RCC 7860 (cell line): ENCODE results near the gene HDAC4.
"Not testable (repeated sequence)": the region's sequence is repeated elsewhere in the genome, so short reads cannot be mapped to it uniquely, and the experiment has no call there.

Experiments
- DNase-seq: peaks from one replicate; pipeline ENCODE4 v3.0.0-alpha.2; 2015; ENCODE audit warnings: low spot score
- FAIRE-seq: peaks from 2 replicates; lab custom pipeline; 2012; peaks lifted over from hg19 to GRCh38; lab: Jason Lieb, UNC

Gene HDAC4

DNA sequence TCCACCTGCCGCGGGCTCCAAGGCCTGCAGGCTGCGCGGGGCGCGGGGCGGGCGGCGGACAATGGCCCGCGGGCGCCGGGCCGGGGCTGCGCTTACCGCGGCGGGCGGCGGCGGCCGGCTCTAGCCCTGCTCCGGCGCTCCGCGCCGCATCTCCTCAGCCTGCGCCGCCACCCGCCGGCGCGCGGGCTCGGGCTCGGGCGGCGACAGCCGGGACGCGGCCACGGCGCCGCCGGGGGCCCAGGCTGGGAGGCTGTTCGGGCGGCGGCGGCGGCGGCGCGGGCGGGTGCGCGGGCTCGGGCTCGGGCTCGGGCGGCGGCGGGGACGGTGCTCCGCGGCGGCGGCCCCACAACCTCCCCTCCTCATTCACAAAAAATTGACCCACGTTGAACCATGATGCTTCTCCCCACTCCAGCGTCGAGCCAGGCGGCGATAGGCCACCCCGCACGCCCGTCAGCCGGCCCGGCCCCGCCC is at the start of gene HDAC4:
HDAC4 (minus strand) TSS at position 425 of the 471 bp plus-strand sequence. CDS start 48,321 bp downstream, outside the sequence.
- DNase-seq (no peak), FAIRE-seq (no peak)

DNA sequence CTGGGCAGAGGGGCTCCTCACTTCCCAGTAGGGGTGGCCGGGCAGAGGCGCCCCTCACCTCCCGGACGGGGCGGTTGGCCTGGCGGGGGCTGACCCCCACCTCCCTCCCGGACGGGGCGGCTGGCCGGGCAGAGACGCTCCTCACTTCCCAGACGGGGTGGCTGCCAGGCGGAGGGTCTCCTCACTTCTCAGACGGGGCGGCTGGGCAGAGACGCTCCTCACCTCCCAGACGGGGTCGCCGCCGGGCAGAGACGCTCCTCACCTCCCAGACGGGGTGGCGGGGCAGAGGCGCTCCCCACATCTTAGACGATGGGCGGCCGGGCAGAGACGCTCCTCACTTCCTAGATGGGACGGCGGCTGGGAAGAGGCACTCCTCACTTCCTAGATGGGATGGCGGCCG is 48.6 kb upstream of the HDAC4 start:
- not testable (repeated sequence) for DNase-seq, FAIRE-seq

DNA sequence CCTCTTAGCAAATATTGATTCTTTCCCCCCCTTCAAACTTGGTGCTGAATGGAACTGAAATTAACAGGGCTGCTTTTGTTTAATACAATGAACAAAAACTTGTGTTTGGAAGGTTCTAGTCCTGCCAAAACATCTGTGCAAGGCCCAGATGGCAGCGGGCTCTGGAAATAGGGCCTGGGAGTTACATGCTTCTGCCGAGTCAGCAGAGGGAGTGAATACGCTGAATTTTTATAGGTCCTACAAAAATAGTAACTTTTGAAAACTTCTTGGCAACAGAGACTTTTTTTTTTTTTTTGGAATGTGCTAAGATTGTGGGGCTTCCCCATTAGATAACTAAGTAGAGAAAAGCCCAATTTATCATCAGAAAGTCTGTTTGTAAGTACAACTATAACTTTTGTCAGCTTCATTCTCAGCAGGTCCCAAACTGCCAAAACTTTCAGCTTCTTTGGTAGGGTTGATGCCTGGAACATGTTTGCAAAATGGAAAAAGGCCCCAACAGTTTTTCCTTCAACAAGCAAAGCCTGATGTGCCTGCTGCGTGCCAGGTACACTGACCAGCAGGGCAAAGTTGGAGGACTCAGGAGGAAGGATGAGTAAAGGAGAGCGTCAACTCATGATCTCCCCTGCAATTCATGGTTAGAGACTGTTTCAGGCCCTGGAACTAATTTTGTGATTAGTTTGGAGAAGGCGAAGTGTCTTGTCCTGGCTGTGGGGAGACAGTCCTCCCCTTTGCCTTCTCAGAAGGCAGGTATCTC is 45.1 kb upstream of the HDAC4 start:
- no peak for FAIRE-seq

DNA sequence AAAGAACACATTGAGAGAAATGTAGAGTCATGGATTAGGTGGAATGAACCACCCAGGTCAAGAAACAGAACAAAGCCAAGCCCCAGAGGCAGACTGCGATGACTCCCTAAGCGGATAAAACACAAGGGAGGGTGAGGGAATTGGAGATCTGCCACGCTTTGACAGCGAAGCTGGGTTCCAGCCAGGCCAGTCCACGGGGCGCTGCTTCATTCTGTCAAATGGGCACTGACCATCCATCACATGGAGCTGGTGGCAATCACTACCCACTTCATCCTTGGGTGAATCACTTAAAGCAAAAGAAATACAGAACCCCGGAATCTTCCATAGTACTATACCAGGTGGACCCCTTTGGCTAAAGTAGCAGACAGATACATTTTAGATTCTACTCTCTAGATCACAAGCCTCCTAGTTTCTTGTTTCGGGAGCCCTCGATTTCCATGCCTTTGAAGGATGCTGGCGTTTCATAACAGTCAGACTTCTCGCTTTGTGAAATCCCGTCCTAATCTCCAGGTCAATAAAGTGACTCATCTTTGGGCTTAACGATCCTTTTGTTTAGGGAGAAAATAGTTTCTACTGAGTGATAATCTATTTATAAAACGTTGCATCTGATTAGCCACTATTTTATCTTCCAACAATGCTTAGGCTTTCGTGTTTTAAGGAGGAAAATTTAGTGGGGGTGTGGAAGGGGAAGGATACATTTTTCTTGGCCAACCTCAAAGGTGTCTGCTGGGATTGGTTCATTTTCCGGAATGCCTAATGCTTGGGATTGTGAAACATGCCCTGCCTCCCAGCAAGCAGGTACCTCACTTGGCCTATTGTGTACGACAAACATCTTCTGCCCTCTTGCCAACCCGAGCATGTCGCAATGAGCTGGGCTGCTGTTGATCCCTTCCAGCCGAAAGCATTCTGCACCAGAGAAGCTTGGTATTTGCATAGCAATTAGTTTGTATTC is 44.1 kb upstream of the HDAC4 start:
- FAIRE-seq = no peak
- no peak for DNase-seq

More for the DNA sequence above, 45.1 kb upstream of the HDAC4 start:
- DNase-seq = no peak

DNA sequence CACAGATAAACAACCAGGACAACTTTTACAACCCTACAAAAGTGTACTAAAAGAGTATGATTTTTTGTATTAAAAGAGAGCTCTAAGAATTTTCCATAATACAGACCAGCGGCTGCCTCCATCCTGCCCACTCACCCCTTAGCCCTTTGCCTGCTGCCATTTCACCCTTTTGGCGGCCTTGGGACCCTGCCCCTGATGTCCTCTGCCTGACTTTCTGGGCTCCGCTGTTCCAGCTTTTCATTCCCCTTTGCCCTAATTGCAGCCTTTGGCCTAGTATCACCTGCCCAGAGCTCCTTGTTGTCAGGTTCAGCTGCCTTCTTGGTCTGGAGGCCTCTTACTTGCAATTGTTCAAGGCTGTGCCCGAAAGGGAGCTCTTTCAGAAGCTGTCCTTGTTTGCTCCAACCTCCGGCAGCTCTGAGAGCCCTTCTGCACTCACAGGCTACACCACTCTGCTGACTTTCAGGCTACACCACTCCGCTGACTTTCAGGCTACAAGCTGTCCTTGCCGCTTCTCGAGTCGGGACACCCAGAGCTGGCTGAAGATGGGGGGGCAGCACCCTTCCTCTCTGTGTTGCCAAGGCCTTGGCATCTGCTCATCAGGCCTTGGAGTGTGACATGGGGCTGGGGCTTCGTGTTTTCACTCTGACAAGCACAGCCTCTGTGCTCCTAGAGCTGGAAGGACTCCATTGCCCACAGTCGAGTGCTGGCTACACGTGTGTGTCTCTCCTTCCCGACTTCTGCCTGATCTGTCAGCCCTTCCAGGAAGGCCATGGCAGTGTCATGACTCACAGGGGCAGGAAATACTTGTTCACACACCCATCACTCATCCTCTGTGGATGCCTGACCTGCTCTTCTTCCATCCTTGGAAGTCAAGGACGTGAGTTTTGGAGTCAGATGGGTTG is 43.1 kb upstream of the HDAC4 start:
- peak; percentile 30 for DNase-seq
- no peak for FAIRE-seq

DNA sequence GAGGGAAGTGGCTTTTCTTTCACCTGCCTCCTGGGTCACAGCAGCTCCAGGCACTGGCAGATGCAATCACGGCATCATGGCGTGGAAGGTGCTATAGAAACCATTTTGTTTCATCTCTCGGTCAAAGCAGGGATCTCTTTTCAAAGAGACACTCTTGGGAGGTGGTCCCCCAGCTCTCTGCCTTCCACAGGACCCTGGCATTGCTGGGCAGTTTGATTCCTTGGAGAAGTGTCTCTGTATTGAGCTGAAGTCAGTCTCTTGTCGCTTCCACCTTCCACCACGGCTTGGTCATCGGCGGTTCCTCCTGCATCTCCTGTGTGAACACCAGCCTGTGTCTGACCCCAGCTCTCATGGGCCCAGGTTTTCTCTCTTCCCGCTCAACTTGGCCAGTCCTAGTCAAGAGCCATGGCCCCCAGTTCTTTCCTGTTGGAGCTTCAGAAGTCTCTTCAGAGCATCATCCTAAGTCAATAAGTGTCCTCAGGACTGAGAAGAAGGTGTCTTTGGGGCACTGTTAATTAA is 42.3 kb upstream of the HDAC4 start:
- FAIRE-seq = no peak
- no peak for DNase-seq

DNA sequence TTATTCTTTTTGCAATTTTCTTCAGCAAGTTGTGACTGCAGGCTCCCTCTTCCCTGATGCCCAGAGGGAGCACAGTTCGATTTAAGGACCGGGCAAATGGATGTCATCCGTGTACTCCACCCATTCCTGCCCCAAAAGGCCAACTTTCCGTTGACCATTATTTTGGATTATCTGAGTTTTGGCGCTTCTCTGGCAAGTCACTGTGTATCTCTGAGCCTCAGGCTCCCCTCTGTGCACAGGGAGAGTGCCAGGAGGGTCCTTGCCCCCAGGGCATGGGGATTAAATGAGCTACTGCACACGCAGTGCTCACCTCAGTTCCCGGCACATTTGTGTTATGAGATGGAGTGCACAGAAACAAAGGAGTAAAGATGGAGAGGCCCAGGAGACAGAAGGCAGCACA is 41.4 kb upstream of the HDAC4 start:
- no peak for DNase-seq
- no peak for FAIRE-seq

DNA sequence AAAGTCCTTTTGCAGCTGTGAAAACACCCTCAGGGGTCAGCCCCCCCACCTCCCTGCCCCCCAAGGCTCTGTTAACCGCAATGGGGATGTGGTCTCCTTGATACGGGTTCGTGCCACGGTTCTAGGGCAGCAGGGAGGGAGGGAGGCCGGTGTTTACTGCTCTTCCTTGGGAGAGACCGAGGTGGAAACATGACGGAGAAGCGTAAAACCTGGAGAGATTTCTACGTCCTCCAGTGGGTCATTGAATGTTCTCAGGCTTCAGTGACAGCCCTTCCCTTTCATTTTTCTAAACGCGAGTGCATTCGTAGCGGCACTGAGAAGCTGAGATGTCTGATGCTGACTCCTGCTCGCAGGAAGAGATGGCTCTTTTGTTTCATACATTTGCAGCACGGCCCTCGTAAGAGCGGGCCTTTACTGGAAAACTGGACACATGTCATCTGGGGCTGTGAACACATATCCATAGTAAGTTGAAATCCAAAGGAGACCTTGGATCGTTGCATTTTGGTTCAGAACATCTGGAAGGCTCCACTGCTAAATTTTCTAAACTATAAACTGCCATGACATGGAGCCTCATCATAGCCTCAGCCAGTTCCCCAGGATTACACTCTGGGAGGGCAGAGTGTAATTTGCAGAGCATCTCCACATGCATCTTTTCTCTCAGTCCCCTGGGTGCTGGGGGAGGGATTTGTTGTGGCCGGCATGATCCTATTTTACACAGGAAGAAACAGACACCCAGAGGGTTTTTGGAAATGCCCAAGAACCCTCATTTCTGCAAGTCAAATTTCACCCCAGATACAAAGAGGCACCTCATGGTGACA is 40.6 kb upstream of the HDAC4 start:
- DNase-seq (no peak), FAIRE-seq (no peak)

DNA sequence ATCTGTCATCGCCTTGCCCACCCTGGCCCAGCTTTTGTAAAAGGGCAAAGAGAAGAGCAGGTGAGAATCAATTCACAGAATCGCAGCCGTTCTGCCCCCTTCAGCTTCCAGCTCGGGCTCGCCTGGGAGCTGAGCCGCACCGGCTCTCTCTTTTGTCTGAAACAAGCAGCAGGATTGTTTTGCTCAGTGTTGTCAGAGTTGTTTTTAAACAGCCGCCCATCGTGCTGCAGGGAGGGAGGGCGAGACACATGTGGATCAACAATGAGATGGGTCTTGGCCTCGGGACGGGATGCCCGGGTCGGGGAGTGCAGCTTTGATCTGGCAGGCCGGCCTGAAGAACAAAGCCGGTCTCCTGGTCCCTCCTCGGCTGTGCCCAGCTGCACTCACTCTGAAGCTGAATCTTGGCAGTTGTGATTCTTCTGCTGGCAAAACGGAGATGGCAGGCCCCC is 39.7 kb upstream of the HDAC4 start:
- FAIRE-seq = no peak
- no peak for DNase-seq

DNA sequence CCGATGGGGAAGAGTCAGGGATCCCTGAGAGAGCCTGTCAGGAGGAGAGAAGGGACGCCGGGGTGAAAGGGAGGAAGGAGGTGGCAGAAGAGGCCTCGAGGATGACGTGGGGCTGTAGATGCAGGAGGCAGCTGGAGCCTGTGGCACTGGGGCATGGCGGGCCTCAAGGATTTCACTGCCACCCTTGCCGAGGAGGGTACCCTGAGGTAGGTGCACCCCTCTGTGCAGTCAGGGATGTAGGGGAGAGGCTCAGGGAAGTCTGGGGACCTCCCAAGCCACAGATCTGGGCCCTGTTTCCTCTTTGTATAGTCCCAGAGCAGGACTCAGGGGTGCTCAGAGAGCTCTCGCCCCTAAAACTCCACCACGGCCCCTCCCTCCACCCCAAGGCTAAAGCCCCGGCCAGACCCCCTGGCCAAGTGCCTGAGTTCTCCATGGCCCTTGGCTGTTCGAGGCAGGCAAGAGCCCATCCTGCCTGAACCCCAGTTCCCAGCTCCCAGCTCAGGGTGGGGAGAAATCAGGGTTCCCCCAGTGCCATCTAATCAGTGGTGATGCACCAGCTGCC is 39.0 kb upstream of the HDAC4 start:
- FAIRE-seq = no peak
- no peak for DNase-seq

DNA sequence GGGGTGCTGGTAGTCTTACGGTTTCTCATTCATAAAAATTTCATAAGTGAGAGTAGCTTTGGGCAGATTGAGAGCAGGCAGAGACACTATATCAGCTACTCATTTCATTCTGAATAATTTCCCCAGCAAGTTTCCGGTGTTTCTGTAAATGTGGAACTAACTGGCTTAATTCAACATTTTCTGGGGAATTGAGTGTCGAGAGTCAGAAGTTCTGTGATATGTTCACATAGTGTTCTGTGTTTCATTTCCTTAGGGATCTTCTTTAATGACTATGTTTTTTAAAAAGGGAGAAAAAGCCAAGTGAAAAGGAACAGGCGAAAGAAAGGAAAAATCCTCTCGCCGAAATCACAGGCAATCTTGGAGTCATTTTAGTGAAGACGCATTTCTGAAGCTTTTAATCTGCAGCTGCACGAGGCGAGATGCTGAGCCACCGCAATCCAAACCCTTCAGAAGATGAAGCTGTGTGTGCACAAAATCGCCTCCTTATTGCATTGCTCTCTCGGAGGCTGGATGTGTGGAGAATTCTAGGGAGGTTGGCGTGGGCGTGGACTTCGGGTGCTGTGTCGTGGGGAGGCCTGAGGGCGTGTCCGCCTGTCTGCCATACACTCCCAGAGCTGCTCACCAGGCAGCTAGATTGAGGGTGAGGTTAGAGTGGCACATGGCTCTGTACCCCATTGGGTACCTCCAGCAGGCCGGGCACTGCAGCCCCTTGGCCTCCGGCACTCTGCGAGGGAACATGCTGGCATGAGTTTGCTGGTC is 38.4 kb upstream of the HDAC4 start:
- no peak for FAIRE-seq
- DNase-seq = no peak

DNA sequence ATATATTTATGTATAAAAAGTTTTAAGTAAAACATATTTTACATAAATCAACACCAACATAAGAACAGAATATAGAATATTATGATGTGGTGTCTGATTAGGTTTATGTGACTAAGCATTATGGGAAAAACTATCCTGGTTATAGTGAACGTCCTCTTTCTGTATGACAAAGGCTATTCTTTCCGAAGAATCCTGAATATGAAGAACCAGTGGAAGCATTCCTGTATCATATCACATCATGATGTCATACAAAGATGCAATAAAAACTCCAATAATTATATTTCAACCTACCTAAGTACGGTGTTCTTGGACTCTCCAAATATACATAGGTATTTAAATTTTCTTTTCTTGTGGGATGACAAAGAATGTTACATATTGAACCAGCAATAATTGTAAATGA is 37.5 kb upstream of the HDAC4 start:
- DNase-seq (no peak), FAIRE-seq (no peak)

DNA sequence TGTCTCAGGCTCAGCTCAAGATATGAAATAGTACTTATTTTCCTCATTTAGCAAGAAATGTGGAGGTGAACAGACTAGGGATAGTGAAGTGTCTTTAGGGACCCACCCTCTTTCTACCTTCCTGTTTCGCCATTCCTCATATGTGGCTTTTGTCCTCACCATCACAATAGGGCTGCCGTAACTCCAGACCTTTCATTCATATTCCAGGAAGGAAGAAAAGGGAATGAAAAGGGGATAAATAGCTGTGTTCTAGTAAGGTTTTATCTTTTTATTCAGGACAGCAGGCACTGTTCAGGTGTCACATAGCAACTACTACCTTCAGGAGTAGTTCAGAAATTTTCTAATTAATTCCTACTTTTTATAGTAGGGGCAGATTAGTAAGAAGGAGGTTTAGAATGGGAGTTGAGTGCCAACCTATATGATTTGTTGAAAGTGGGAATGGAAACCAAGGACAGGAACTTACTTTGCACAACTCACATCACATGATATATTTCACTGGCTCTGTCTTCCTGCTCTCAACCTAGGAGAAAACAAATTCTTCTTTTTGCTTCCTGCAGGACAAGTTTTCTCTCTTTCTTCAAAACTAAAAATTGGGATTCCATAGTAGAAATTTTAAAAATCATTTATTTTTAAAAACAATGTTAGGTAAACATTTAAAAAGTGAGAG is 36.0 kb upstream of the HDAC4 start:
- DNase-seq = no peak
- no peak for FAIRE-seq

DNA sequence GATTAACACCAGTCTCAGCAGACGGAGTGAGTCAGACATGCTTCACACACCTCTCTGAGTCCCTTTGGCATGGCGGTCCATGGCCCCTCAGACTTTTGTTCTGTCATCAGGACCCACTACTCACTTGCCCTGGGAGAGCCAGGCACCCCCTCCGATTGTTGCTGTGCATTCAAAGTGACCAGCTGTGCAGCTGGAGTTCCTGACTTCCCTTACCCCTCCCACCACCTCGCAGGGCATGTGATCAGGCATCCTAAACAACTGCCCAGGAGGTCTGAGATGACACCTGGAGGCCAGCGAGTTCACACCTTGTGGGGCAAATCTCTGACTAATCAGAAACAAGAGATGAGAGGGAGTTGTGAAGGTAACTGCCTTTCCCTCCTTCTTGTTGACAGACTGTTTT is 35.3 kb upstream of the HDAC4 start:
- FAIRE-seq (no peak), DNase-seq (no peak)

DNA sequence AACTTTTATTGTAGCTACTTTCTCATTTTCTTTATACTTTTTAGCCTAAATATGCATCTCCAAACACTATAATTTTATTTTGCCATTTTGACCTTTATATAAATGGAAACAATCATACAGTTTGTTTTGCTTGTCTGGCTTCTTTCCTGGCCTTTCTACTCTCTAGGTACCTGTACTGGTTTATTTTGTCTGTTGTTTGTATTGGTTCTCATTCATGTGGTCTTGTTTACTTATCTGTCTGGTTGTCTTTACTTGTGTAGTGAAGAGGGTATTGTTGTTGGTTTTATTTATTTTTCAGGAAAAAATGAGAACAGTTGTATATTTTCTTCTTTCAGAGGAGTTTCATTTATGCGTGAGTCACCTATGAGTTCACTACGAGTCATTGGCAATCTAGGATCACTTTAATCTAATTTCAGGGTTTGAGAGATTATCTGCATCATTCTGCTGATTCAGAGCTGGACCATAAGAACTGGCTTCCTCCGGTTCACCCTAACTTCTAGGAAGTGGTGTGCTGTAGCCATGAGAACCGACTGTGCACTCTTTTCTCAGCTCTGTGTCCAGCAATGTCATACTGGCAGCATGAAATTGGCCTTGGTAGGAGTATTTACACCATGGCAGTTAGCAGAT is 33.1 kb upstream of the HDAC4 start:
- FAIRE-seq = no peak

DNA sequence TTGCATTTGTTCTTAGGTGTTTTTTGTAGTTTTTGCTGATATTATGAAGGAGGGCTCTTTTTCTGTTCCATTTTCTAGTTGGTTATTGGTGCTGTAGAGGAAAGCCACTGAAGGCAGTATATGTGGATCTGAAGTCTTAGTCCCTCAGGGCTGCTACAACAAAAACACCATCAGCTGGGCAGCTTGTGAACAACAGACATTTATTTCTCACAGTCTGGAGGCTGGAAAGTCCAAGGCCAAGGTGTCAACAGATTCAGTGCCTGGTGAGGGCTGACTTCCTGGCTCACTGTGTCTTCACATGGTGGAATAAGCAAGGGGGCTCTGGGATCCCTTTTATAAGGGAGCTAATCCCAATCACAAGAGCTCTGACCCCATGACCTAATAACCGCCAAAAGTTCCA is 31.4 kb upstream of the HDAC4 start:
- FAIRE-seq (no peak), DNase-seq (no peak)

More for the DNA sequence above, 33.1 kb upstream of the HDAC4 start:
- DNase-seq = peak; percentile 21

DNA sequence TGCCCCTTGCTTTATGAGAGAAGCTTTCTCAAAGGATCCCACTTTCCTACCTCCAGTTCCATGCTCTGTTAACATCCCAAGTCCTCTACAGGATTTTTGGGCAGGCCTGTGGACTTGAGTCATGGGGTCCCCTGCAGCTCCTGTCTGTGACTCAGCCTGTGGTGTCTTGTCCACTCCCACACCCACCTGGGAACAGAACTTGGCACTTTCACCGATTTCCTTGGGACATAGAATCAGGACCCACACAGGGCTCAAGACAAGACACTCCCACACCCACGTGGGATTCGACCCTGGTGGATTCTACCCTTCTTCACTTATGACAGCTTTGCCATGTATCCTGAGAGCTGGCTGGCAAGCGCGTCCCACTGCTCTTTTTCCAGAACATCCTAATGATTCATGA is 30.7 kb upstream of the HDAC4 start:
- no peak for DNase-seq
- FAIRE-seq = no peak
